HG02943 (cell line): ENCODE results near the gene WNT1.

Experiments used
- ATAC-seq: cut with Tn5 transposase; IDR thresholded peaks from one replicate; pipeline ENCODE4 v1.9.1; 2021; ENCODE audit warnings: mild to moderate bottlenecking, low read depth, moderate library complexity; ENCODE audit not compliant: unreplicated experiment

WNT1 gene

DNA sequence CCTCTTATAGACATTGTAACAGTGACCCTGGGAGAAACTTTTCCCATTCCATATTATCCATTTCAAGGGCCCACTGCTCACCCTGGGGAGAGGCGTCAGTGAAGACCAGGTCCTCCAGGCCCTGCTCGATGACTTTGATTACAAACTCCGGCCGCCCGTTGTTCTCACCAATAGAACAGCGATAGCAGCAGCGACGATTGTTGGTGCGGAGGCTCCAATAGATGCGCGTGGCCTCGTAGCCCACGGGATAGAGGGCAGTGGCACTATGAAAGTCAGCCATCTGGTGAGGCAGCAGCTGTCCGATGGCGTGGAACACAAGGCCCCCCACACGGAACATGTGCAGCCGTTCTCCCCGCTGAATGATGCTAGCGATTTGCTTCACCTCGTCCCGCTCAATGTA is 48.0 kb downstream of the WNT1 start:
- no peak for ATAC-seq

DNA sequence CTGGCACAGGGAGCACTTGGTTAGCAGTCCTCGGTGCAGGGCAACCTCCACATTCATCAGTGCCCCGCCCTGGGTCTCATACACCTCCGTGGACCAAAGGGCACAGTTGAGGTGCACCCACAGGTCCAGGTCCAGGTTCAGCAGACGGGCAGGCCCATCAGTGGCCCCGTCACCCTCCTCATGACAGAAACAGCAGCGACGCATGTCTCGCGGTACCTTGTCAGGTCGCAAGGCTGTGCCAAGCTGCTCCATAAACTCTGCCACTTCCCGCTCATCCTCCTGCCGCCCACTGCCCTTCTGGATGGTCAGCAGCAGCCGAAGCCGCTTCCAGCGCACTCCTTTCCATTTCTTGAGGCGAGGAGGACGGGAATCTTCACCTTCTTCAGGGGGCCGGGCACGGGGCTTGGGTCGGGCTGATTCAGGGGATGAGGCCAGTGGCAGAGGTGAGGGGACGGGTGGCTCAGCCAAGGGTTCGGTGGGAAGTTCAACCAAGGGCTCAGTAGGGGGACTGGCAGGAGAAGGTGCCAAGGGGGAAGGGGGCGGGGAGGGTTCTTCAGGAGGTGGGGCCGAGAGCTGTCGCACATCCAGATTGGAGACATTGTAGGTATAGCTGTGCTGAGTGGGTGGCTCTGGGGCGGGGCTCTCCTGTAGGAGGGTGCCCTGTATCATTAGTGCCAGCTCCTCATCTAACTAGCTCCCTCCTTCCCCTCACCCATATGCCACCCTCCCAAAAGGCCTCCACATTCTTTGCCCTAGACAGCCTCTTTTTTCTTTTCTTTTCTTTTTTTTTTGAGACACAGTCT is 48.8 kb downstream of the WNT1 start:
- ATAC-seq, result no peak

DNA sequence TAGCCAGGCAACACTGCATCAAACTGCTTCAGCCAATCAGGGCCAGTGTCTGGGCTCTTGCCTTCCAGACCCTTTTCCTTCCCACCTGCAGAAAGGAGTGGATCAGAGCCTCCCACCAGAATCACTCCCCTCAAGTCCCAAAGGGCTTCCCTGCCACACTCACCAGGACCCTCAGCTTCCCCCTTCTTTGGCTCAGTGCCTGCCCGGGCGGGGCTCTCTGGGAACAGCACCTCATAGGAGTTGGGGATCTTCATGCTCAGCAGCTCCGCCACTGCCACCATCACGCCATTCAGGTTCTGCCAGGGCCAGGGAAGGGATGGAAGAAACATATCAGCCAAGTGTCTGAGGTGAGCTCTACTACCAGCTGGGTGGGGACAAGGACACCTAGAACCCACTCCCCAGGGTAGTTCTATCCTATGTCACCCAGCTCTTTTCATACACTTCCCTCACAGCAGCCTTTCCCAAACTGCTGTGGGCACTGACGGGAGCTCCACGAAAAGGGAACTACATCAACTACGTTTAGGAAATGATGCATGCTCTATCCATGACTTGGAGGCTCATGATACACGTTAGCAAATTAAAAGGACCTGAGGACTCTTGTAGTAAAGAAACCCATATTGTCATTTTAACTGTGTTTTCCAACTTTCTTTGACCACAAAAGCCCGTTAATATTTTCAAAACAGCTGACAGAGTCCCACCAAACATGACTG is 49.9 kb downstream of the WNT1 start:
- ATAC-seq, result no peak

DNA sequence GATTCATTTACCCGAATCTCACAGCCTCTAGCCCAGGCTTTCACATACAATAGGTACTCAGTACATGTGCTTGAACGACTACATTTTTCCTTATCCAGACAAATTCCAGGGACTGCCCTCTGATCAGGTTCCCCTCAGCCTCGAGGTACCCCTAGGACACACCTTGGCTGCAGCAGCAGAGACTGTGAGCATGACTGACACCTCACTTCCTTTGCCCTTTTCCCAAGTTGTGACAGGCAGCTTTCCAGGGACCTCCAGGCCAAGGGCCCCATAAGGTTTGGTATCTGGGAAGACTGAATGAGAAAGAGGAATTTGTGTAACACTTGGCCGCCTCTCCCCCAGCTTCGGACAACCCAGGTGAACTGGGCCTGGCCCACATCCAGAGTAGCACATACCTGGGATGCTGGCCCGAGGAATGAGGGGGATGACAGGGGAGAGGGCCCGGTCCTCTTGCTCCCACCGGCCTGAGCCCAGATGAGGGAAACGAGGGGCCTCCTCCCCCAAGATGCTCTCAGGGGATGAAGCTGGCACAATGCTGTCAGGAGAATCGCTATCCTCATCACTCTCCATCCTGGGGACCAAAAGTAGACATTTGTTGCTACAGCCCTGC is 50.6 kb downstream of the WNT1 start:
- no peak for ATAC-seq

DNA sequence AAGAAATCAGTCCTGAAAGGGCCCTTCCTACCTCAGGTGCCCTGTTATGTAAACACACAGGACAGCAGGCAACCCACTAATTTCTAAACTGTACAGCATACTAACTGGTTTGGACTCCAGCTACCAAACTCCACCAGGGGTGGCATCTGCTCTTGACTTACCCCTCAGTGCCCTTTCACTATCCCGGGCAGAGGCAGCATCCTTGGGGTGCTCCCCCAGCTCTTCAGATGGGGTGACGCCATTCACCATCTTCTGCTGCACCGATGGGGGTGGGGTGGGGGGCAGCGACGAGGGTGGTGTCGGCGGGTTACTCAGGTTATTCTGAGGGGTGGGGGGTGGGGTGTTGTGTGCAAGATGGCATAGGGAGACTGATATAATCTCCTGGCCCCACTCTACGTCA is 52.0 kb downstream of the WNT1 start:
- no peak for ATAC-seq

DNA sequence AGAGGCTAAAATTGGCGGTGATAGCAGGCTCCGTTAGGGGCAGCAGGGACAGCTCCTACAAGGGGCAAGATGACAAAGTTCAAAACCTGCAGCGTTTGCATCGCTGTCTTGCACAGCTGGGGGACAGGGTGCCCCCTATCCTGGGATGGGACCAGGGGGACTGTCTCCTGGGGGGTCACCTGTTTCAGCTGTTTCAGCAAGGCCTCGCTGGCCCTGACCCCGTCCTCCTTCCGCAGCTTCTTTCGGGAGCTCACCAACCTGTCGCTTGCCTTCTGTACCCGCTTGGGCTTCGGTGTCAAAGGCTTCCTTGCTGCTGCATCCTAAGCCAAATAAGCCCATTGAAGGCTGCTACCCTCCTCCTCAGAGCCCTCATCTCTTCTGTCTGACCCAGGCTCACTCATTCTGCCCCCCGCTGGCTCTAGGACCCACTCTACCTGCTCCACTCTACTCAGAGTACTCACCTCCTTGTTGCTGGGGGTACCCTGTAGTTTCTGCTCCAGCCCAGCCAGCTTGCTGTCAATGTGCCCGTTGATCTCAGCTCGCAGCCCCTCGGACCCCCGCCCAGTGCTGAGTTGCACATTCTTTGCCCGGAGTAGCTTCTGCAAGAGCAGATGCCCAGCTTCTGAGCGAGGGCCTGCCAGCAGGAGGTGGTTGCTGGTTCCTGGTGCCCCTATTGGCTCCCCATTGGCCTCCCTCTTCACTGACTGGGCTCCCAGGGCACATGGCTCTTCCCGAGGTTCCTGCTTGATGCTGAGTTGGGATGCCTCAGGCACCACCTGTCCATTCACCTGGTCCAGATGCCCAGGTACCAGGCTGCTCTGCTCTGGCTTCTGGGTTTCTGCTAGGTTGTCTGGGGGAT is 52.8 kb downstream of the WNT1 start:
- no peak for ATAC-seq

DNA sequence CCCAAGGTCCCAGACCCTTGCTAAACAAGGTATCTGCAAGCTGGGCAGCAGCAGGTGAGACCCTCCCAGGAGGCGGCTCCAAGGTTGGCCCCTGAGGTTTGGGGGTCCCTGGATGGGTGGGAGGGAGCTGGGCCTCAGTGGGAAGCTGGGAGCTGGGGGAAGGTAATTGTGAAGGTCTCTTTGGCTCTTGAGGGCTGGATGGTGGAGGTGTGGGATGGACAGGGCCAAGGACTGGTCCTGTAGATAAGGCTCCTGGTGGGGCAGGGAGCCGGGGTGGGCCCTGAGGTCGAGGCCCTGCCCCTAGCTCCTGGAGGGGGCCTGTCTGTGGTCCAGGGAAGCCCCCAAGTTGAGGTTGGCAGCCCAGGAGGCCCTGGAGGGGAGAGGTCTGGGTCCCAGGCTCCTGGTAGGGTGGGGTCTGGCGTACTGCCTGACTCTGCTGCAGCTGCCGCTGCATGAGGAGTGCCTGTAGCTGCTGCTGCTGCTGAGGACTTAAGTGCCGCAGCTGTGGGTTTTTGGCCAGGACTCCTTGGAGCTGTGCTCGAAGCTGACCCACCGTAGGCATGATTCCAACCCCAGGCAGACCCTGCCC is 53.5 kb downstream of the WNT1 start:
- no peak for ATAC-seq
